ENCODE measurements around the gene TMEM132D.

The TMEM132D gene

DNA sequence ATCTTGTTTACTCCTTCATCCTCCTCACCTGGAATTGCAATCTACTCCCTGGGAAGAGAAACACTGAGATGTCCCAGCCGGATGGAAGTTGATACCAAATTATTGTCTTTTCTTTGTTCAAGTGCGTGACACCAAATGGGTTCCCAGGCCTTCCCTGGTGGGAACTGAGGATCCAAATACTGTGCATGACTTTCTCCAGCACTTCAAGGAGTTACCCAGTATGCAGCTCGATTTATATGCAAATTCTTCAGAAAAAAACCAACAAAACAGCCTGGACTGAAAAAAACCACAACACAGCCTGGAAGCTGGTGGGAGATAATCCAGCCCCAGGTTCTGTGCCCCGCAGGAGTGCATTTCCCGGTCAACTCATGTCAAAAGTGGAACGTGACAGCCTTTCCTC, 740.0 kb downstream of the TMEM132D start:
- H3K4me3 Mint-ChIP-seq, result no peak overlapping the region
- peaks cover 10% of the 10 kb centered on the region for H3K9me3 Mint-ChIP-seq

DNA sequence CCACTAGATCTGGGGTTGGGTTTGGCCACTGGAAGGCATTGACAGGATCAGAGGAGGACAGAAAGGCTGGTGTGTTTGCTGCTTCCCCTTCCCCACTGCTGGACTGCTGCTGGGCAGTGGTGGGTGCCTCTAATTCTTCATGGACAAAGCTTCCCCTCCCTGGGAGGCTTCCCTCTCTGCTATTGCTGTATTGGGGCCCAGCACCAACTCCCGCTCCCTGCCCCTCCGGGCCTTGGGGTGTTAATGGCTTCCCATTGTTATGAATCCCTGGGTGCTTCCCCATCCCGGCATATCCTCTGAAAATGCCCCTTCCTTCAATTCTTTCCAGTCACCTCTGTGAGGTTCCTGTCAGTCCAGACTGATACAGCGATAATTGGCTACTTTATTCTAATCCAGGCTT, 740.4 kb downstream of the TMEM132D start:
- peaks cover 9% of the 10 kb centered on the region for H3K27me3 Mint-ChIP-seq (ENCODE audit: low read depth)
- H3K4me1 Mint-ChIP-seq, result no peaks in the 10 kb centered on the region
- H3K27ac Mint-ChIP-seq, result no peak overlapping the region
- H3K9me3 Mint-ChIP-seq, result peaks cover 10% of the 10 kb centered on the region
- TF ChIP-seq, protein P1, sequence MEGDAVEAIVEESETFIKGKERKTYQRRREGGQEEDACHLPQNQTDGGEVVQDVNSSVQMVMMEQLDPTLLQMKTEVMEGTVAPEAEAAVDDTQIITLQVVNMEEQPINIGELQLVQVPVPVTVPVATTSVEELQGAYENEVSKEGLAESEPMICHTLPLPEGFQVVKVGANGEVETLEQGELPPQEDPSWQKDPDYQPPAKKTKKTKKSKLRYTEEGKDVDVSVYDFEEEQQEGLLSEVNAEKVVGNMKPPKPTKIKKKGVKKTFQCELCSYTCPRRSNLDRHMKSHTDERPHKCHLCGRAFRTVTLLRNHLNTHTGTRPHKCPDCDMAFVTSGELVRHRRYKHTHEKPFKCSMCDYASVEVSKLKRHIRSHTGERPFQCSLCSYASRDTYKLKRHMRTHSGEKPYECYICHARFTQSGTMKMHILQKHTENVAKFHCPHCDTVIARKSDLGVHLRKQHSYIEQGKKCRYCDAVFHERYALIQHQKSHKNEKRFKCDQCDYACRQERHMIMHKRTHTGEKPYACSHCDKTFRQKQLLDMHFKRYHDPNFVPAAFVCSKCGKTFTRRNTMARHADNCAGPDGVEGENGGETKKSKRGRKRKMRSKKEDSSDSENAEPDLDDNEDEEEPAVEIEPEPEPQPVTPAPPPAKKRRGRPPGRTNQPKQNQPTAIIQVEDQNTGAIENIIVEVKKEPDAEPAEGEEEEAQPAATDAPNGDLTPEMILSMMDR (IDR thresholded peaks at IDR 0.05; ENCODE audit: unreplicated experiment in 3 of 3), result no peak
- H3K4me3 Mint-ChIP-seq, result no peak overlapping the region
- H3K36me3 Mint-ChIP-seq (ENCODE audit: low read depth), result no peaks in the 10 kb centered on the region

More for the DNA sequence above, 740.0 kb downstream of the TMEM132D start:
- Mint-ChIP-seq H3K4me1 (no peaks in the 10 kb centered on the region), H3K27ac (no peak overlapping the region), H3K27me3 (ENCODE audit: low read depth) (peaks cover 13% of the 10 kb centered on the region), H3K36me3 (ENCODE audit: low read depth) (no peaks in the 10 kb centered on the region)
- TF ChIP-seq, protein P1 (IDR thresholded peaks at IDR 0.05; ENCODE audit: unreplicated experiment in 3 of 3), result no peak

GRCh38 chr12:129162805-129163204, 741.0 kb downstream of the TMEM132D start:
- Mint-ChIP-seq H3K27ac (no peak overlapping the region), H3K27me3 (ENCODE audit: low read depth) (peaks cover 7% of the 10 kb centered on the region), H3K36me3 (ENCODE audit: low read depth) (no peaks in the 10 kb centered on the region), H3K4me1 (no peaks in the 10 kb centered on the region), H3K4me3 (no peak overlapping the region), H3K9me3 (peaks cover 10% of the 10 kb centered on the region)
- TF ChIP-seq, protein P1 (IDR thresholded peaks at IDR 0.05; ENCODE audit: unreplicated experiment in 3 of 3), result no peak

DNA sequence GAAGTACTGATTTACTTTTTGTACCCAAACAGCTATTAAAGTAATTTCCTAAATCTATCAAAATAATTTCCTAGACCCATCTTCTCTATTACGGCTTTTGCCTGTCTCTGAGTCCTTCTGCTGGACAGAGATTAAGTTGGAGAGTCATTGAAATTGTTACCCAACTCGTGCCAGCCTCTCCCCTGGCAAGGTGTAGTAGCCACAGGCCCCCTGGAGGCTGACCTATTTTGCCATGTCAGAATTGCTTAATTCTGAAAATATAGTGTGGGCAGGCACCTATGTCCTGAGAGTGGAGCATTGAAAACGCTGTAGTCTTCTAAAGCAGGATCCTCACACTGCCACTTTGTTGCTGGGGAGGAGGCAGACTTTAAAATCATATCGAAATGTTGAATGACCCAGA, 742.3 kb downstream of the TMEM132D start:
- Mint-ChIP-seq H3K9me3 (peaks cover 10% of the 10 kb centered on the region), H3K36me3 (ENCODE audit: low read depth) (no peaks in the 10 kb centered on the region), H3K4me3 (no peak overlapping the region), H3K4me1 (no peaks in the 10 kb centered on the region), H3K27me3 (ENCODE audit: low read depth) (peaks cover 7% of the 10 kb centered on the region), H3K27ac (no peak overlapping the region)
- TF ChIP-seq, protein P1 (IDR thresholded peaks at IDR 0.05; ENCODE audit: unreplicated experiment in 3 of 3), result no peak

- Mint-ChIP-seq H3K9me3 (peaks cover 10% of the 10 kb centered on the region), H3K4me3 (no peak overlapping the region), H3K4me1 (no peaks in the 10 kb centered on the region), H3K27me3 (ENCODE audit: low read depth) (peaks cover 7% of the 10 kb centered on the region), H3K36me3 (ENCODE audit: low read depth) (no peaks in the 10 kb centered on the region), H3K27ac (no peak overlapping the region)
- TF ChIP-seq, protein P1 (IDR thresholded peaks at IDR 0.05; ENCODE audit: unreplicated experiment in 3 of 3), result no peak
Observed at GRCh38 chr12:129160282-129160681, 743.5 kb downstream of the TMEM132D start.

GRCh38 chr12:129152351-129153104, 751.3 kb downstream of the TMEM132D start:
- Mint-ChIP-seq H3K4me3 (no peak overlapping the region), H3K9me3 (no peaks in the 10 kb centered on the region), H3K4me1 (no peaks in the 10 kb centered on the region), H3K36me3 (ENCODE audit: low read depth) (no peaks in the 10 kb centered on the region), H3K27ac (no peak overlapping the region), H3K27me3 (ENCODE audit: low read depth) (no peaks in the 10 kb centered on the region)
- TF ChIP-seq, protein P1 (IDR thresholded peaks at IDR 0.05; ENCODE audit: unreplicated experiment in 3 of 3), result no peak

Data from nephron (organoid).